IPS DF 6.9 (cell line): ENCODE results near the gene CUTA.

Experiments used
- DNase-seq: peaks from one replicate; pipeline ENCODE4 v3.0.0-alpha.2; 2013; ENCODE audit warnings: low read depth, low spot score
- H3K27ac ChIP-seq: one replicate; pipeline ENCODE4 v1.5.1; 2013; ENCODE audit warnings: low read length, control low read depth
- H3K27me3 ChIP-seq: 2 replicates; pipeline ENCODE4 v1.6.1; 2013; ENCODE audit warnings: mild to moderate bottlenecking, low read length; ENCODE audit not compliant: control insufficient read depth, insufficient read depth
- H3K36me3 ChIP-seq: 2 replicates; pipeline ENCODE4 v1.6.1; 2013; ENCODE audit warnings: low read length; ENCODE audit not compliant: control insufficient read depth, insufficient read depth
- H3K4me1 ChIP-seq: 2 replicates; pipeline ENCODE4 v1.6.1; 2013; ENCODE audit warnings: low read length; ENCODE audit not compliant: control insufficient read depth, insufficient read depth
- H3K4me3 ChIP-seq: 2 replicates; pipeline ENCODE4 v1.5.1; 2013; ENCODE audit warnings: mild to moderate bottlenecking, low read length
- H3K9me3 ChIP-seq: 2 replicates; pipeline ENCODE4 v1.6.1; 2013; ENCODE audit warnings: low read length, inconsistent platforms; ENCODE audit not compliant: control insufficient read depth, insufficient read depth
- WGBS: extraction: QIAGEN DNeasy Blood & Tissue Kit; methylation state at CpG from one replicate; pipeline ENCODE4 v1.1.7; 2013; ENCODE audit warnings: mixed read lengths, missing lambda C conversion rate; ENCODE audit not compliant: insufficient read length, insufficient coverage; 5-methylcytosine and 5-hydroxymethylcytosine counted together

Gene CUTA

DNA sequence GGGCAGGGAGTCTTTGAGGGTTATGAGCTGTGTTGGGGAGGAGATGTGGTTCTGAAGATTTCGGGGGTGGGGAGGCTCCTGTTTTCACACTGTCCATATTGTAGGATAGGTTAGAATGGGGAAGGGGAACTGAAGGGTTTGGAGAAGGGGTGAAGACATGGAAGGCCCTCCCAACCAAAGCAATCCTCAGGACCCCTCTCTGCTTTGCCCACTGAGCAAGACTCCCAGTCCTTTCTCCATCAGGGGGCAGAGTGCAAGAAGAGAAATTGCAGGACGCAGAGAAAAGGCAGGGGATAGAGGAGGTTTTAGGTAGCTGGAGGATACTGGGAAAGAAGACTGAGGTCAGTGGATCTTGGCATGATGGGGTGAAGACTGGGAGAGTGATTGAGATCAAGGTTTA lies 5.9 kb upstream of the CUTA start:
- Histone ChIP-seq H3K4me1 (peaks cover 8% of the 10 kb centered on the region; the same call in 1 of the 2 replicates), H3K27ac (no peak overlapping the region), H3K27me3 (no peaks in the 10 kb centered on the region), H3K36me3 (0 out of 2 replicates have a peak, but pooled peaks cover 4% of the 10 kb centered on the region), H3K9me3 (no peaks in the 10 kb centered on the region), H3K4me3 (no peak overlapping the region)
- WGBS = no CpG with 5 or more reads among the region's 2 CpGs
- no peak for DNase-seq

DNA sequence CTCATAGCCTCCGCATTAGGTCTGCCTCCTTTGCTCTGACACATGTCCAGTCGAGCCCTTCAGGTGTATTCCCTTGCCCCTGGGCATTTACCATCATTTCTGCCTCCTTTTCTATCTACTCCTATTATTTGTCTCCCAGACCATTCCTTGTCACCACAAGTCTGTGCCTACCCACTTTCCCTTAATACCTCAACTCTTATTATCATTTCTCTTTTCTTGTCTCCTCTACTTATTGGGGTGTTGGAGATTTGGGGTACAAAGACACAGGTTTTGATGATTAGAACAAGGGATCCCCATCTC lies 3.4 kb upstream of the CUTA start:
- no peak for DNase-seq
- Histone ChIP-seq H3K27me3 (no peaks in the 10 kb centered on the region), H3K27ac (no peak overlapping the region), H3K4me3 (no peak overlapping the region), H3K4me1 (peaks cover 1% of the 10 kb centered on the region; the same call in 1 of the 2 replicates), H3K9me3 (no peaks in the 10 kb centered on the region), H3K36me3 (0 out of 2 replicates have a peak, but pooled peaks cover 4% of the 10 kb centered on the region)
- whole genome bisulfite sequencing = no CpG with 5 or more reads among the region's 2 CpGs

DNA sequence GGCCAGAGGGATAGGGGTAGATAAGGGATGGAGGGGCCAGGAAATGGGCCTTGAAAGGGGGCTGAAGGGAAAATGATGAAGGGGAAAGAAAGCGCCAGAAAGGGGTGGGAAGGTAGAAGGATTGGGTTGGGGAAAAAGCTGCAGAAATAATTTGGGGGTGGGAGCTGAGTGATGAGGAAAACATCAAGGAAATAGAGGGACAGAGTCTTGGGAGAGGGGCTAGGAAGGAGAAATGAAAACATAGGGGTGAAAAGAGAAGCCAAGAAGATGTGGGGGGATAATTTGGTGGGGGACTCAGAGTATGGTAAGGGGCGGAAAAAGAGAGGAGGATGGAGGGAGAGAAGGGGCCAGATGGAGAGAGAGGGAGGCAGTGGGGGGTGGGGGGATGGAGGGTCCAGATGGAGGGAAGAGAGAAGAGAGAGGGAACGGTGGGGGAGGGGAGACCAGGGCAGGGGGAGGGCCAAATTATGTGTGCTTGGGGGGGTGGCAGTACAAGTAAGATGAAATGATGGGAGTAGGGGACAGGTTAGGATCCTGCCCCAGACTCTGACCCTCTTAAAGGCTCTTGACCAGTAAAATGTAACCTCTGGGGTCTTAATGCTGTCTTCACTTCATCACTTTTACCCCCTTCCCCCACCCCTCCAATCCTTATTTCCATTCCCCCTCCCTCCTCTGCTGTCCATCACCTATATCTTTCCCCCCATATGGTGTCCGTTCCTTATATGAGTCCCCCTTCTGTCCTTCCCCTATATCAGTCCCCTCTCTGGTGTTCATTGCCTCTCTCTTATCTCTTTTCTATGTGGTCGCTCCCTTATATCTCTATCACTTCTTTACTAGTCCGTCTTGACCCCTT lies 2.8 kb upstream of the CUTA start:
- Histone ChIP-seq H3K27me3 (no peaks in the 10 kb centered on the region), H3K4me3 (peak overlapping the region; percentile 49; the same call in 1 of the 2 replicates), H3K36me3 (0 out of 2 replicates have a peak, but pooled peaks cover 4% of the 10 kb centered on the region), H3K9me3 (no peaks in the 10 kb centered on the region), H3K27ac (no peak overlapping the region), H3K4me1 (peaks cover 1% of the 10 kb centered on the region; the same call in 1 of the 2 replicates)
- 100% methylated on average over 2 of the region's 6 CpGs for WGBS
- DNase-seq = no peak

GRCh38 chr6:33419580-33420490 lies 1.9 kb upstream of the CUTA start, which contains the start of gene SYNGAP1:
Gene SYNGAP1 (plus strand): TSS chr6:33420065. CDS start chr6:33420265, 200 bp downstream.
- Histone ChIP-seq H3K9me3 (no peaks in the 10 kb centered on the region), H3K27ac (no peak within 1 kb of the TSS), H3K36me3 (0 out of 2 replicates have a peak, but pooled peaks cover 5% of the 10 kb centered on the region), H3K4me3 (peak within 1 kb of the TSS; percentile 49; the same call in 1 of the 2 replicates), H3K27me3 (no peaks in the 10 kb centered on the region), H3K4me1 (peaks cover 1% of the 10 kb centered on the region; the same call in 1 of the 2 replicates)
- no peak for DNase-seq
- WGBS = no CpG with 5 or more reads among the region's 22 CpGs

DNA sequence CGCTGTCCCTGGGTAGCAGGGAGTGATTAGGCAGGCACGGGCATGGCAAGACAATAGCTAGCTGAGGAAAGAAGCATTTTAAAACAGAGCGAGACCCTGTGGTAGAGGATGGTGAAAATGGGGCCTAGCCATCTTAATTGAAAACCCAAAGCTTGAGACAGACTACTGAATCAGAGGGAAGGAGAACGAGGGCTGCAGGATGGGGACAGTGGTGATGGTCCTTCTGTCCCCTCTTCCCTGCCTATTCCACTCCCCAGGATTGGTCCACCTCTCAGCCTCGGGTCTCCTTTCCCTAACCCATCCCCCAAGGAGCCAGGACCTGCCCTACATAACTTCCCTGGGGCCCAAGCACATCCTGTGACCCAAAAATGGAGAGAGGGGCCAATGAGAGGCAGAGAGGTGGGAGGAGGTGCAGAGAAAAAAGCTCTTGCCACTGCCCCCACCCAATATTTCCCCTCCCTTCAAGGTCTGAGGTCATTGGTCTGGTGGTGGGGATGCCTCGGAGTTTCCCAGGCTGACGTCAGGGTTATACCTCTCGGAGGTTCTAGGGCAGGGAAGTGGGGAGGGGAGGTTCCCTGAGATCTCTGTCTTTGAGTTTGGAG lies 884 bp upstream of the CUTA start:
- peak overlapping the region; percentile 19; the same call in 1 of the 2 replicates for H3K4me3 ChIP-seq
- H3K4me1 ChIP-seq = peaks cover 1% of the 10 kb centered on the region; the same call in 1 of the 2 replicates

GRCh38 chr6:33417128-33417902 lies 592 bp downstream of the CUTA start:
- Histone ChIP-seq H3K4me3 (peak overlapping the region; percentile 86), H3K36me3 (peaks cover 9% of the 10 kb centered on the region; the same call in 1 of the 2 replicates), H3K27ac (no peak overlapping the region), H3K4me1 (peaks cover 1% of the 10 kb centered on the region; the same call in 1 of the 2 replicates), H3K9me3 (no peaks in the 10 kb centered on the region), H3K27me3 (no peaks in the 10 kb centered on the region)
- no peak for DNase-seq
- WGBS = no CpG with 5 or more reads among the region's 25 CpGs

More for the DNA sequence above, 884 bp upstream of the CUTA start:
- DNase-seq = no peak
- WGBS = no CpG with 5 or more reads among the region's 8 CpGs
- no peak overlapping the region for H3K27ac ChIP-seq
- H3K9me3 ChIP-seq = no peaks in the 10 kb centered on the region
- H3K36me3 ChIP-seq = peaks cover 7% of the 10 kb centered on the region; the same call in 1 of the 2 replicates
- H3K27me3 ChIP-seq = no peaks in the 10 kb centered on the region

- WGBS = no CpG with 5 or more reads among the region's 12 CpGs
These were observed 1.4 kb downstream of the CUTA start for GRCh38 chr6:33416386-33417127.

DNA sequence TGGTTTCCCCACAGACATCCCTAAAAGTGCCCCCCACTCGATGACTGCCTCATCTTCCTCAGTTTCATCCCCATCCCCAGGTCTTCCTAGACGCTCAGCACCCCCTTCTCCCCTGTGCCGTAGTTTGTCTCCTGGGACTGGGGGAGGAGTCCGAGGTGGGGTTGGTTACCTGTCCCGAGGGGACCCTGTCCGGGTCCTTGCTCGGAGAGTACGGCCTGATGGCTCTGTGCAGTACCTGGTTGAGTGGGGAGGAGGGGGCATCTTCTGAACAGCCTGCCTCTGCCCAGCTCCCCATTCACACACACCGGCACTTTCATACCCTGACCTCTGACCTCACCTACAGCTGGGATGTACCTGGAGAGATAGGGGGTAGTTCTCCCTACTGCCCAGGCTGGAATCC lies 2.1 kb downstream of the CUTA start:
- WGBS = no CpG with 5 or more reads among the region's 9 CpGs
- Histone ChIP-seq H3K4me1 (peaks cover 1% of the 10 kb centered on the region; the same call in 1 of the 2 replicates), H3K9me3 (no peaks in the 10 kb centered on the region), H3K27ac (no peak overlapping the region), H3K36me3 (peaks cover 9% of the 10 kb centered on the region; the same call in 1 of the 2 replicates), H3K4me3 (no peak overlapping the region), H3K27me3 (no peaks in the 10 kb centered on the region)
- no peak for DNase-seq

More at GRCh38 chr6:33416386-33417127, 1.4 kb downstream of the CUTA start:
- Histone ChIP-seq H3K9me3 (no peaks in the 10 kb centered on the region), H3K36me3 (peaks cover 9% of the 10 kb centered on the region; the same call in 1 of the 2 replicates), H3K4me1 (peaks cover 1% of the 10 kb centered on the region; the same call in 1 of the 2 replicates), H3K4me3 (peak overlapping the region; percentile 86; the same call in 1 of the 2 replicates), H3K27ac (no peak overlapping the region), H3K27me3 (no peaks in the 10 kb centered on the region)
- no peak for DNase-seq
